WTC11 (cell line): ENCODE measurements around the gene NPAS3. TPM values are rescaled to one million over a fixed set of nuclear protein-coding genes. Genes with fewer than 3 reads are reported as not detected.

Experiments
- ATAC-seq: fragments of 200-7000 bp; cut with Tn5 transposase; 2 replicates; pipeline ENCODE4 v1.10.0; 2021; ENCODE audit warnings: mild to moderate bottlenecking, moderate library complexity
- CTCF ChIA-PET: fragments of 300-600 bp; sonication (Branson Sonifier 250); formaldehyde crosslinking; loops from one replicate; lab custom pipeline; 2021; ENCODE audit warnings: antibody characterized with exemption; lab: Charles Lee
- POLR2A ChIA-PET: fragments of 350-600 bp; sonication (Branson Sonifier 250); formaldehyde crosslinking; loops from one replicate; lab custom pipeline; 2021; ENCODE audit warnings: antibody characterized with exemption; lab: Charles Lee
- DNase-seq: peaks from one replicate; pipeline ENCODE4 v3.0.0; 2021; ENCODE audit warnings: low spot score
- H3K27ac Mint-ChIP-seq: 2 replicates; pipeline ENCODE4 v1.8.0; 2021; ENCODE audit warnings: mixed read lengths
- H3K27me3 Mint-ChIP-seq: 2 replicates; pipeline ENCODE4 v1.8.0; 2021; ENCODE audit warnings: low read depth, mild to moderate bottlenecking, moderate library complexity, mixed read lengths
- H3K36me3 Mint-ChIP-seq: 2 replicates; pipeline ENCODE4 v1.8.0; 2021; ENCODE audit warnings: mixed read lengths
- H3K4me1 Mint-ChIP-seq: 2 replicates; pipeline ENCODE4 v1.8.0; 2022; ENCODE audit warnings: mixed read lengths
- H3K4me3 Mint-ChIP-seq: 2 replicates; pipeline ENCODE4 v1.8.0; 2021; ENCODE audit warnings: mild to moderate bottlenecking, moderate library complexity, mixed read lengths
- H3K9me3 Mint-ChIP-seq: 2 replicates; pipeline ENCODE4 v1.8.0; 2021; ENCODE audit warnings: mixed read lengths
- ATF1 ChIP-seq: sonication (generic); formaldehyde crosslinking; IDR thresholded peaks from 2 replicates; pipeline ENCODE4 v1.8.1; 2023; ENCODE audit warnings: mild to moderate bottlenecking, moderate library complexity, missing genetic modification reagents
- CREB1 ChIP-seq: sonication (generic); formaldehyde crosslinking; IDR thresholded peaks from 2 replicates; pipeline ENCODE4 v1.8.0; 2023; ENCODE audit warnings: mild to moderate bottlenecking, missing genetic modification reagents
- ELF4 ChIP-seq: sonication (generic); formaldehyde crosslinking; IDR thresholded peaks from 2 replicates; pipeline ENCODE4 v1.8.1; 2022; ENCODE audit warnings: low read depth, mild to moderate bottlenecking, moderate library complexity, missing genetic modification reagents
- ESRRA ChIP-seq: sonication (generic); formaldehyde crosslinking; IDR thresholded peaks from 2 replicates; pipeline ENCODE4 v1.8.1; 2022; ENCODE audit warnings: mild to moderate bottlenecking, missing genetic modification reagents, borderline replicate concordance
- FOXK1 ChIP-seq: sonication (generic); formaldehyde crosslinking; IDR thresholded peaks from 2 replicates; pipeline ENCODE4 v1.8.0; 2022; ENCODE audit warnings: mild to moderate bottlenecking, moderate library complexity, missing genetic modification reagents
- GABPB1 ChIP-seq: sonication (generic); formaldehyde crosslinking; IDR thresholded peaks from 2 replicates; pipeline ENCODE4 v1.8.1; 2023; ENCODE audit warnings: mild to moderate bottlenecking, missing genetic modification reagents
- MYBL2 ChIP-seq: sonication (generic); formaldehyde crosslinking; IDR thresholded peaks from 2 replicates; pipeline ENCODE4 v1.8.1; 2023; ENCODE audit warnings: mild to moderate bottlenecking, moderate library complexity, missing genetic modification reagents
- NR2C2 ChIP-seq: sonication (generic); formaldehyde crosslinking; IDR thresholded peaks from 2 replicates; pipeline ENCODE4 v1.8.0; 2022; ENCODE audit warnings: mild to moderate bottlenecking, missing genetic modification reagents
- OVOL2 ChIP-seq: fragments of 250-450 bp; sonication (Bioruptor Pico); IDR thresholded peaks from 2 replicates; pipeline ENCODE4 v1.9.0; 2021; ENCODE audit warnings: mild to moderate bottlenecking, borderline replicate concordance
- PRRX2 ChIP-seq: fragments of 250-450 bp; sonication (Bioruptor Pico); IDR thresholded peaks from 2 replicates; pipeline ENCODE4 v1.8.0; 2021; ENCODE audit warnings: mild to moderate bottlenecking
- SMAD4 ChIP-seq: sonication (generic); formaldehyde crosslinking; IDR thresholded peaks from 2 replicates; pipeline ENCODE4 v1.8.0; 2022; ENCODE audit warnings: mild to moderate bottlenecking, missing genetic modification reagents
- SOX15 ChIP-seq: fragments of 250-450 bp; sonication (Bioruptor Pico); IDR thresholded peaks from 2 replicates; pipeline ENCODE4 v1.9.0; 2021; ENCODE audit warnings: mild to moderate bottlenecking
- SP1 ChIP-seq: sonication (generic); formaldehyde crosslinking; conservative IDR thresholded peaks from 2 replicates; pipeline ENCODE4 v1.8.1; 2022; ENCODE audit warnings: missing genetic modification reagents
- ZNF219 ChIP-seq: sonication (generic); formaldehyde crosslinking; IDR thresholded peaks from 2 replicates; pipeline ENCODE4 v1.8.0; 2023; ENCODE audit warnings: missing genetic modification reagents, mild to moderate bottlenecking, borderline replicate concordance
- ZNF671 ChIP-seq: fragments of 250-450 bp; sonication (Bioruptor Pico); IDR thresholded peaks from 2 replicates; pipeline ENCODE4 v1.8.0; 2021; ENCODE audit warnings: mild to moderate bottlenecking
- total RNA-seq: library from RNA; stranded (reverse); gene quantifications from 3 replicates; pipeline ENCODE4 v1.2.3, GENCODE V29; 2021
- TF ChIP-seq, protein P1 (sequence below): sonication (generic); formaldehyde crosslinking; IDR thresholded peaks from 2 replicates; pipeline ENCODE4 v1.8.1; 2023; ENCODE audit warnings: mild to moderate bottlenecking, missing genetic modification reagents, moderate library complexity
- TF ChIP-seq, protein P2 (sequence below): sonication (generic); formaldehyde crosslinking; conservative IDR thresholded peaks from 2 replicates; pipeline ENCODE4 v1.8.1; 2023; ENCODE audit warnings: mild to moderate bottlenecking, low read depth, missing genetic modification reagents, moderate library complexity
- TF ChIP-seq, protein P3 (sequence below): sonication (generic); formaldehyde crosslinking; IDR thresholded peaks from 2 replicates; pipeline ENCODE4 v1.8.1; 2023; ENCODE audit warnings: mild to moderate bottlenecking, missing genetic modification reagents
- TF ChIP-seq, protein P4 (sequence below): sonication (generic); formaldehyde crosslinking; IDR thresholded peaks from 2 replicates; pipeline ENCODE4 v1.8.0; 2022; ENCODE audit warnings: mild to moderate bottlenecking, missing genetic modification reagents
- TF ChIP-seq, protein P5 (sequence below): fragments of 250-450 bp; sonication (Bioruptor Pico); IDR thresholded peaks from 2 replicates; pipeline ENCODE4 v1.8.0; 2021; ENCODE audit warnings: mild to moderate bottlenecking

The NPAS3 gene
- total RNA-seq, 1 experiment from 2014 or later = 3.2 TPM

DNA sequence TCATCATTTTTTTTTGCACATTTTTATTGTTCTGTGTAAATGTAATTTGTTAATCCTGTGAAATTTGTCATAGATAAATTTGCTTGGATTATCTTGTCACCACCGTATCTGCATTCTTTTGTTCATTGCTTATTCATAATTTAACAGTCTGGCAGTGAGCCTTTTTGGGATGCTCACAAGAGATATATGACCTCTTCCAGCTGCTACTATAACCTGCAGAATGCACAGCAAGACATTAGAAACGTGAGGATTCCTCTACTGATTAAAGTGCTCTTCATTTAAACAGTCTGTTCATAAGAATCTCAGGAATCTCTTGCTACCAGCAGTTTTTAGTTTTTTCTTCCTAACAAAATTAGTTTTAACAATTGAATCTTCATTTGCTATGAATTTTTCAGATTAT is 9.1 kb downstream of the NPAS3 start (continued):
- TF ChIP-seq, protein P1, sequence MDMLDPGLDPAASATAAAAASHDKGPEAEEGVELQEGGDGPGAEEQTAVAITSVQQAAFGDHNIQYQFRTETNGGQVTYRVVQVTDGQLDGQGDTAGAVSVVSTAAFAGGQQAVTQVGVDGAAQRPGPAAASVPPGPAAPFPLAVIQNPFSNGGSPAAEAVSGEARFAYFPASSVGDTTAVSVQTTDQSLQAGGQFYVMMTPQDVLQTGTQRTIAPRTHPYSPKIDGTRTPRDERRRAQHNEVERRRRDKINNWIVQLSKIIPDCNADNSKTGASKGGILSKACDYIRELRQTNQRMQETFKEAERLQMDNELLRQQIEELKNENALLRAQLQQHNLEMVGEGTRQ (CRISPR knock-in tag) = no peak
- no peak for TF ChIP-seq ZNF219
- TF ChIP-seq CREB1 (CRISPR knock-in tag) = no peak
- no peak for TF ChIP-seq ELF4 (CRISPR knock-in tag)
- TF ChIP-seq, all 79 proteins: peak for 0

DNA sequence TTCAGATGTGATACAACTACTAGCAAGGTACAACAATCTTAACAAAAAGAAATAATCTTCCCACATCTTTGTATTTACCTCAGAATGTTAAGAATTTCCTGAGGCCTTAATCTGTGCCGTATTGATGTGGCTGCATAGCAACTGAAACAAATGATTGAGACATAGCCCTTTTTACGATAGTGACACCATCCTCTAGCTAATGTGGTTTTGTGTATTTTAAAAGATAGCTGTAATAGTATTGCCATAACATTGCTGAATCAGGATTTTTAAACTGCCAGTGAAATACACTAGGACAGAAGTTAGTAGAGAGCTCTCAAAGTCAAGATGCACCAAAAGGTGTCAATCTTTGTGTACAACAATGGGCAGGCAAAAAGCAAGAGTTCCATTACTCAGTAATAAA is 11.9 kb downstream of the NPAS3 start:
- CTCF ChIA-PET = no interaction called here
- no peaks in the 10 kb centered on the region for H3K4me1 Mint-ChIP-seq
- H3K4me3 Mint-ChIP-seq = no peak overlapping the region
- DNase-seq (no peak), ATAC-seq (no peak)
- no peaks in the 10 kb centered on the region for H3K9me3 Mint-ChIP-seq
- H3K27me3 Mint-ChIP-seq = no peaks in the 10 kb centered on the region
- no peak overlapping the region for H3K27ac Mint-ChIP-seq
- H3K36me3 Mint-ChIP-seq = no peaks in the 10 kb centered on the region
- POLR2A ChIA-PET = no interaction called here
- TF ChIP-seq NR2C2 (CRISPR knock-in tag) = no peak
- TF ChIP-seq, protein P2, sequence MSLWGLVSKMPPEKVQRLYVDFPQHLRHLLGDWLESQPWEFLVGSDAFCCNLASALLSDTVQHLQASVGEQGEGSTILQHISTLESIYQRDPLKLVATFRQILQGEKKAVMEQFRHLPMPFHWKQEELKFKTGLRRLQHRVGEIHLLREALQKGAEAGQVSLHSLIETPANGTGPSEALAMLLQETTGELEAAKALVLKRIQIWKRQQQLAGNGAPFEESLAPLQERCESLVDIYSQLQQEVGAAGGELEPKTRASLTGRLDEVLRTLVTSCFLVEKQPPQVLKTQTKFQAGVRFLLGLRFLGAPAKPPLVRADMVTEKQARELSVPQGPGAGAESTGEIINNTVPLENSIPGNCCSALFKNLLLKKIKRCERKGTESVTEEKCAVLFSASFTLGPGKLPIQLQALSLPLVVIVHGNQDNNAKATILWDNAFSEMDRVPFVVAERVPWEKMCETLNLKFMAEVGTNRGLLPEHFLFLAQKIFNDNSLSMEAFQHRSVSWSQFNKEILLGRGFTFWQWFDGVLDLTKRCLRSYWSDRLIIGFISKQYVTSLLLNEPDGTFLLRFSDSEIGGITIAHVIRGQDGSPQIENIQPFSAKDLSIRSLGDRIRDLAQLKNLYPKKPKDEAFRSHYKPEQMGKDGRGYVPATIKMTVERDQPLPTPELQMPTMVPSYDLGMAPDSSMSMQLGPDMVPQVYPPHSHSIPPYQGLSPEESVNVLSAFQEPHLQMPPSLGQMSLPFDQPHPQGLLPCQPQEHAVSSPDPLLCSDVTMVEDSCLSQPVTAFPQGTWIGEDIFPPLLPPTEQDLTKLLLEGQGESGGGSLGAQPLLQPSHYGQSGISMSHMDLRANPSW (CRISPR knock-in tag) = no peak
- TF ChIP-seq ESRRA (CRISPR knock-in tag) = no peak
- TF ChIP-seq, all 79 proteins: peak for 0

DNA sequence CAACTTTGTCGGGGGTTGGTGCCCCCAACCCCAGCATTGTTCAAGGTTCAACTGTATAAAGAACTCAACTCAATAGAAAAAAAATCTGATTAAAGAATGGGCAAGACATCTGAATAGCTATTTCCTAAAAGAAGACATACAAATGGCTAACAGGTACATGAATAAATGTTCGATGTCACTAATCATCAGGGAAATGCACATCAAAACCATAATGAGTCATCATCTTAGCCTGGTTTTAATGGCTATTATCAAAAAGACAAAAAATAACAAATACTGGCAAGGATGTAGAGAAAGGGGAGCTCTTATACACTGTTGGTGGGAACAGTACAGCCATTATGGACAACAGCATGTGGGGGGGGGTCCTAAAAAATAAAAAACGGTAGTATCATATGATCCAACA is 28.7 kb downstream of the NPAS3 start:
- H3K27ac Mint-ChIP-seq = no peak overlapping the region
- no peak for TF ChIP-seq SOX15 (CRISPR knock-in tag)
- ATAC-seq = no peak
- ChIA-PET CTCF (no interaction called here), POLR2A (no interaction called here)
- H3K4me3 Mint-ChIP-seq = no peak overlapping the region
- no peaks in the 10 kb centered on the region for H3K9me3 Mint-ChIP-seq
- no peaks in the 10 kb centered on the region for H3K27me3 Mint-ChIP-seq
- DNase-seq = no peak
- H3K36me3 Mint-ChIP-seq = no peaks in the 10 kb centered on the region
- H3K4me1 Mint-ChIP-seq = no peaks in the 10 kb centered on the region

DNA sequence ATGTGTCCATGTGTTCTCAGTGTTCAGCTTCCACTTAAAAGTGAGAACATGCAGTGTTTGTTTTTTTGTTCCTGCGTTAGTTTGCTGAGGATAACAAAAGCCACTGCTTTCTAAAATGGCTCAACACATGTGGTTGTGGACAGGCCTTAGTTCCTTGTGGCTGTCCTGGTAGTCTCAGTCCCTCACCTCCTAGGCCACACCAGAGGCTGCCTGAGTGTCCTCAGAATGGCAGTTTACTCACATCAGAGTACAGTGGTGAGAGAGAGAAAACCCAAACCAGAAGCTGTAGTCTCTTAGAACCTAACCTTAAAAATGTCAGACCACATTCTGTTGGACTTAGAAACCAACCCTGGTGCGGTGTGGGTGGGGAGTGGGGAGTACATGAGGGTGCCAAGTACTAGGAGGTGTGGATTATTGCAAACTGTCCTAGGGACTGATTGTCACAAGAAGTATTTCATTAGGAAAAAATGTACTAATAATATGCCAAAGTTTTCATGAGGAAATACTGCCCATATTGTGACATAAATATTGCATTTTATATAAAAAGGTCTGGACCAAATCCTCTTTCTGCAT is 30.4 kb downstream of the NPAS3 start:
- Mint-ChIP-seq H3K27ac (no peak overlapping the region), H3K9me3 (no peaks in the 10 kb centered on the region), H3K4me3 (no peak overlapping the region), H3K27me3 (no peaks in the 10 kb centered on the region), H3K36me3 (no peaks in the 10 kb centered on the region), H3K4me1 (no peaks in the 10 kb centered on the region)
- no peak for DNase-seq
- ChIA-PET CTCF (no interaction called here), POLR2A (no interaction called here)
- no peak for ATAC-seq
- no peak for TF ChIP-seq ZNF671 (CRISPR knock-in tag)
- TF ChIP-seq FOXK1 (CRISPR knock-in tag) = no peak
- TF ChIP-seq GABPB1 (CRISPR knock-in tag) = no peak
- no peak for TF ChIP-seq ATF1 (CRISPR knock-in tag)
- no peak for TF ChIP-seq SMAD4 (CRISPR knock-in tag)
- TF ChIP-seq PRRX2 (CRISPR knock-in tag) = no peak

DNA sequence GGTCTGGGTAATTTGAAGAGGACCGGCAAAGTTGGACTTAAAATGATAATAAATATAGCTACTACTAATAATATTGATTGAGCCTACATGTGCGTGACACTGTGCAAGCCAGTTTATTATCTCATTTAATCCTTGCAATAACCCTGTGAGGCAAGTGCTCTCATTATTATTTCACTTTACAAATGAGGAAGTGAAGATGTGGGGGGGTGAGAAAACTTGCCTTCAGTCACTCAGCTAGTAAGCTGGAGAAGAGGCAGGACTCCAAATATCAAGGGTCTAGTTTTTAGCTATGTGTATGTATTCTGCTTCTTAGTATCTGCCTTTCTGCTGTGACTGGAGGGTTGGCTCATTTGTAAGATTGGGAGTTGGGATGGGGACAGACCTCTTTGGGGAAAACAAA is 39.2 kb downstream of the NPAS3 start:
- Mint-ChIP-seq H3K4me1 (no peaks in the 10 kb centered on the region), H3K9me3 (no peaks in the 10 kb centered on the region), H3K27ac (no peak overlapping the region), H3K4me3 (no peak overlapping the region), H3K36me3 (no peaks in the 10 kb centered on the region), H3K27me3 (no peaks in the 10 kb centered on the region)
- no peak for ATAC-seq
- POLR2A ChIA-PET = no interaction called here
- CTCF ChIA-PET = no interaction called here
- DNase-seq = no peak
- TF ChIP-seq OVOL2 (CRISPR knock-in tag) = no peak
- TF ChIP-seq, protein P3, sequence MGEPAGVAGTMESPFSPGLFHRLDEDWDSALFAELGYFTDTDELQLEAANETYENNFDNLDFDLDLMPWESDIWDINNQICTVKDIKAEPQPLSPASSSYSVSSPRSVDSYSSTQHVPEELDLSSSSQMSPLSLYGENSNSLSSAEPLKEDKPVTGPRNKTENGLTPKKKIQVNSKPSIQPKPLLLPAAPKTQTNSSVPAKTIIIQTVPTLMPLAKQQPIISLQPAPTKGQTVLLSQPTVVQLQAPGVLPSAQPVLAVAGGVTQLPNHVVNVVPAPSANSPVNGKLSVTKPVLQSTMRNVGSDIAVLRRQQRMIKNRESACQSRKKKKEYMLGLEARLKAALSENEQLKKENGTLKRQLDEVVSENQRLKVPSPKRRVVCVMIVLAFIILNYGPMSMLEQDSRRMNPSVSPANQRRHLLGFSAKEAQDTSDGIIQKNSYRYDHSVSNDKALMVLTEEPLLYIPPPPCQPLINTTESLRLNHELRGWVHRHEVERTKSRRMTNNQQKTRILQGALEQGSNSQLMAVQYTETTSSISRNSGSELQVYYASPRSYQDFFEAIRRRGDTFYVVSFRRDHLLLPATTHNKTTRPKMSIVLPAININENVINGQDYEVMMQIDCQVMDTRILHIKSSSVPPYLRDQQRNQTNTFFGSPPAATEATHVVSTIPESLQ (CRISPR knock-in tag) = no peak
- TF ChIP-seq SP1 (CRISPR knock-in tag) = no peak
- TF ChIP-seq, protein P4, sequence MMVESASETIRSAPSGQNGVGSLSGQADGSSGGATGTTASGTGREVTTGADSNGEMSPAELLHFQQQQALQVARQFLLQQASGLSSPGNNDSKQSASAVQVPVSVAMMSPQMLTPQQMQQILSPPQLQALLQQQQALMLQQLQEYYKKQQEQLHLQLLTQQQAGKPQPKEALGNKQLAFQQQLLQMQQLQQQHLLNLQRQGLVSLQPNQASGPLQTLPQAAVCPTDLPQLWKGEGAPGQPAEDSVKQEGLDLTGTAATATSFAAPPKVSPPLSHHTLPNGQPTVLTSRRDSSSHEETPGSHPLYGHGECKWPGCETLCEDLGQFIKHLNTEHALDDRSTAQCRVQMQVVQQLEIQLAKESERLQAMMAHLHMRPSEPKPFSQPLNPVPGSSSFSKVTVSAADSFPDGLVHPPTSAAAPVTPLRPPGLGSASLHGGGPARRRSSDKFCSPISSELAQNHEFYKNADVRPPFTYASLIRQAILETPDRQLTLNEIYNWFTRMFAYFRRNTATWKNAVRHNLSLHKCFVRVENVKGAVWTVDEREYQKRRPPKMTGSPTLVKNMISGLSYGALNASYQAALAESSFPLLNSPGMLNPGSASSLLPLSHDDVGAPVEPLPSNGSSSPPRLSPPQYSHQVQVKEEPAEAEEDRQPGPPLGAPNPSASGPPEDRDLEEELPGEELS (CRISPR knock-in tag) = no peak
- no peak for TF ChIP-seq ZNF671 (CRISPR knock-in tag)
- TF ChIP-seq MYBL2 (CRISPR knock-in tag) = no peak
- TF ChIP-seq, protein P5, sequence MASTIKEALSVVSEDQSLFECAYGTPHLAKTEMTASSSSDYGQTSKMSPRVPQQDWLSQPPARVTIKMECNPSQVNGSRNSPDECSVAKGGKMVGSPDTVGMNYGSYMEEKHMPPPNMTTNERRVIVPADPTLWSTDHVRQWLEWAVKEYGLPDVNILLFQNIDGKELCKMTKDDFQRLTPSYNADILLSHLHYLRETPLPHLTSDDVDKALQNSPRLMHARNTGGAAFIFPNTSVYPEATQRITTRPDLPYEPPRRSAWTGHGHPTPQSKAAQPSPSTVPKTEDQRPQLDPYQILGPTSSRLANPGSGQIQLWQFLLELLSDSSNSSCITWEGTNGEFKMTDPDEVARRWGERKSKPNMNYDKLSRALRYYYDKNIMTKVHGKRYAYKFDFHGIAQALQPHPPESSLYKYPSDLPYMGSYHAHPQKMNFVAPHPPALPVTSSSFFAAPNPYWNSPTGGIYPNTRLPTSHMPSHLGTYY (CRISPR knock-in tag) = no peak
